Stimulated activated CD4-positive, alpha-beta T cell treated with anti-CD3 and anti-CD28 coated beads, Interleukin-1b, Interleukin-23, amount 100 ng/mL, for 48 hours (primary cell): ENCODE results near the gene SFTPB.
"Not testable (repeated sequence)": the region's sequence is repeated elsewhere in the genome, so short reads cannot be mapped to it uniquely, and the experiment has no call there.

ENCODE experiments used
- DNase-seq: peaks from one replicate; pipeline ENCODE4 v3.0.0-alpha.2; 2020

SFTPB gene

DNA sequence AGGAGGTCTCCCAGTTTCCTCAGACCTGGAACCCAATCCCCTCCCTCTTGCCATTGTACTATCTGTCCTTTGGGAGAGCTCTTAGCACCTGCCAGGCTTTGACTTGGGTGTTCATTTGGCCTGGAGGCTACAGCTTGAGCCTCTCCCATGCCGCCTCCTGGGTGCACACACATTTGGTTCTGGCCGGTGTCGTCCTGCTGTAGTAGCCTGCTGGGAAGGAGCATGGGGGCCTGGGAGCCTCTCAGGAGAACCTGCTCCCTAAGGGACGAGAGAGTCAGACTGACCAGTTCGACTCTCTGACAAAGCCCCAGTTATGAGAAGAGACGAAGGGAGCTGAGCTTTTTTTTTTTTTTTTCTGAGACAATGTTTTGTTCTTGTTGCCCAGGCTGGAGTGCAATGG lies 7.4 kb upstream of the SFTPB start:
- no peak for DNase-seq

DNA sequence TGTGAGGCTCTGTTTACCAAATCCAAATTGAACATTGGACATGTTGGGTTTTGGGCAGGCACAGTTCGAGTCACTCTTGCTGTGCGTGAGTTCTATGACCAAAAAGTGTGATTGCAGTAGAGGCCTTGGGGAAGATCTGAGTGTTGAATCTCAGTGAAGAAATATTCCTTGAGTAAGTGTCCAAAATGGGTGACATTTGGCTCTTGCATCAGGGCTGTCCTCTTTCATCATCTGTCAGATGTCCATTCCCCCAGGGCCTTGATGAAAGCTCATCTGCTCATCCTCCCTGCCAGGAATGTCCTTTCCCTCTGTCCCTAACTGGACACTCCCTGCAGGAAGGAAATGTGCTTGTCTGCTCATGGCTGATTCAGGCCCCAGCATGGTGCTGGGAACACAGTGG lies 6.4 kb upstream of the SFTPB start:
- no peak for DNase-seq

DNA sequence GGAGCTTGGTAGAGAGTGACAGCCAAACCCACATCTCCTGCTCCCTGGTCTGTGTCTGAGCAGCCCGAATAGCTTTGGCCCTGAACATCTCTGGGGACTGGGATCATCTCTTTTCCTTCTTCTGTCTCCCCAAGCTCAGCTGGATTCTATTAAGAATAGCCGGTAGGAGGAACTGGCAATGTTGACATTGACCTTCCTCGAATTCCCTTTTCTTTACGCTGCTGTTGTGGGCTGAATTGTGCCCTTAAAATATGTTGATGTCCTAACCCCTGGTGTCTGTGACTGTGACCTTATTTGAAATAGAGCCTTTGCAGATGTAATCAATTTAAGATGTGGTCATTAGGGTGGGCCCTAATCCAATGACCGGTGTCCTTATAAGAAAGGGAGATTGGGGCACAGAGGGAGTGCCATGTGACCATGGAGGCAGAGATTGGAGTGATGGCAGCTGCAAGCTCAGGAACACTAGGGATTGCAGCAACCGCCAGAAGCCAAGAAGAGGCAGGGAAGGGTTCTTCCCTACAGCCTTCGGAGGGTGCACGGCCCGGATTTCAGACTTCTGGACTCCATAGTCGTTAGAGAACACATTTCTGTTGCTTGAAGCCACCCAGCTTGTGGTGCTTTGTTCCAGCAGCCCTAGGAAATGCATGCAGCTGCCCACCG lies 5.8 kb upstream of the SFTPB start:
- no peak for DNase-seq

DNA sequence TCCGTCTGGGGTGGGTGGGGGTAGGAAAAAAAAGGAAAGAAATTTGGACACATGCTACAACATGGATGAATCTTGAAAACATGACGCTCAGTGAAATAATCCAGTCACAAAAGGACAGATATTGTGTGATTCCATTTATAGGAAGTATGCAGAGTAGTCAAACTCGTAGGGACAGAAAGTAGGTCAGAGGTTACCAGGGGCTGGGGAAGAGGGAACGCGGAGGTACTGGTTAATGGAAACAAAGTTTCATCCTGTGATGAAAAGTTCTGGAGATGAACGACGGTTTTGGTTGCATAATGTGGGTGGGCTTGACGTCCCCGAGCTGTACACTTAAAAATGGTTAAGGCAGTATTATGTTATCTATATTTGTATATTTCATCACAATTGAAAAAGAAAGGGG lies 4.5 kb upstream of the SFTPB start:
- DNase-seq, result no peak

DNA sequence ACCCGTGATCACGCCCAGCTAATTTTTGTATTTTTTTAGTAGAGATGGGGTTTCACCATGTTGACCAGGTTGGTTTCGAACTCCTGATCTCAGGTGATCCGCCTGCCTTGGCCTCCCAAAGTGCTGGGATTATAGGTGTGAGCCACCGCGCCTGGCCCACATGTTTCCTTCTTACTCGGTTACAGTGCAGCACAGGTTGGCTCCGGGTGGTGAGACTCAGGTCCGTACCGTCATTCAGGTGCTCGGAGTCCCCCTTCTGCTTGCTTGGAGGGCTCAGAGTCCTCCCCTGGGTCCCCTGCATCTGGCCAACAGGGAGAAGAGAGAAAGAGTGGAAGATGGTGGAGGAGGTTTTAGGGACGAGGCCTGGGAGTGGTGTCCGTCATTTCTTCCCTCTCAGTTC lies 2.4 kb upstream of the SFTPB start:
- DNase-seq, result not testable (repeated sequence)

DNA sequence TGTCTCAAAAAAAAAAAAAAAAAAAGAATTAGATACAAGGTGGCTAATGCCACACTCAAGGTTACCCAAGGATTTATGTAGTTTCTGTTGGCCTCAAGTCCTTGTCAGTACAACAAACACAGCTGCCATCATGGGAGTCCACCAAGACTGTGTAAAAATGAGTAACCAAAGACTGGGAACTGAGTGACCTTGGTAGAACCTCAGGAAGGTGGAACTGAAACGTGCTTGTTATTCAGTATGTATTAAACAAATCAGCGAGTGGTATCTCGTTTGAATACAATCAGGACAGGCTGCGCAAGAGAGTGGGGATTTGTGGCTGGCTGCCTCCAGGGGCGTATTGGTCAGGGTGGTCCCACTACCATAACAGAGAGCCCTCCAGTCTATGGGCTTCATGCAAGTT lies 1.6 kb upstream of the SFTPB start:
- DNase-seq, result no peak

DNA sequence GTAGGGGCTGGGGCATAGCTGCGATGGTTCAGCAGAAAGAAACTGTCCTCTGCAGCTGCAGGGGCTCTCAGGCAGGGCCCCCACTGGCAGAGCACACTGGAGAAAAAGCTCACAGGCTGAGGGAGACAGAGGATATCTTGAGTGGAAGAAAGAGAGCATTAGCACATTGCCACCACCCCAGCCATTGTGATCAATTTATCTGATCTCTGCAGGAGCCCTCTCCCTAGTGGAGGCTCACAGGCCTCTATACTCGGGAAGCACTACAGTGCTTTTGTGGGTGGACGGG lies 801 bp upstream of the SFTPB start:
- no peak for DNase-seq

DNA sequence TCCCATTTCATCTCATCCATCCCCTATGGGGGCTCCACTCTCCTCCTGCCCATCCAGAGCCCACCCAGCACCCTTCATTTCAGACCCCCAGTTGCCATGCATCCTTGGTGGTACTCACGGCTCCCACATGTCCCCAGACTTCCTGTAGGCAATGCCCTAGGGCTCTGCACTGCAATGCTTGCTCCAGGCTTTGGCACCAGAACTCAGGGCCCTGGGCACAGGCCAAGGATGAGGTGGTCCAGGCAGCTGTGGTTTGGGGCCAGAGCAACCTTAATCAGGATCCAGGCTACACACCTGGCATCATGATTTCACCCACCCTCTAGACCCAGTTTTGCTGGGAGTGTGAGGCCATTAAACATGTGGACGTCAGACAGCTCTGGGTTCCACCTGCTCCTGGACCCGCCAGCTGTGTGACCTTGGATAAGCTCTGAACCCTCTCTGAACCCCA lies 414 bp downstream of the SFTPB start:
- DNase-seq, result no peak

DNA sequence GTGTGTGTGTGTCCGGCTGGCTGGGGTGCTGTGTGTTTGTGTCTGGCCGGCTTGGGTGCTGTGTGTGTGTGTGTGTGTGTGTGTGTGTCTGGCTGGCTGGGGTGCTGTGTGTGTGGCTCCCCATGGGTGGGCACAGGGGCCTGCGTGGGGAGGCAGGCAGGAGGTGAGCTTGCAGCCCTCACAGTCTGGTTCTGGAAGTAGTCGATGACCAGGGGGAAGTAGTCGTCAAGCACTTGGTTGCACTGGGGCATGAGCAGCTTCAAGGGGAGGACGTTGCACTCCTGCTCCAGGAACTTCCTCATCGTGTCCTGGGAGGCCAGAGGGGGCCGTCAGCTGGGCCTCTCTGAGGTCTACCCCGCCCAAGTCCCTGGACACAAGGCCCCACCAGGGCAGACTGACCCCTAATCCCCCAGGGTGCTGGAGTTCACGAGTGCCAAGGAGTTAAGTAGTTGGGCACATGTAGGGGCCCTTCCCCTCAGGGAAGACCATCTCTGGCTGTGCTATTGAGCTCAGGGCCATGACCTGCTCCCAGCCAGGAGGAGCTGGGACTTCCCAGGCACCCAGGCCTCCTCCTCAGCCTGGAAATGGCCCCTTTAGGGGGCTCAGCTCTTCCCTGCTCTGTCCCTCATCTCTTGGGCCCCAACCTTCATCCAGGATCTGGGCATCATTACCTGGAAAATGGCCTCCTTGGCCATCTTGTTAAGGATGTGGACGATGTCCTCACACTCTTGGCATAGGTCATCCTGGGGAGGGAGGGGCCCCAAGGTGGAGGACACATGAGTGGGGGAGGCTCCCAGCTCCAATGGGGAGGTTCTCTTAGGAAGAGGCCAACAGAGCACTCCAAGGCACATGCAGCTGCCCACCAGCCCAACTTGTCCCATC lies 1.3 kb downstream of the SFTPB start:
- no peak for DNase-seq

DNA sequence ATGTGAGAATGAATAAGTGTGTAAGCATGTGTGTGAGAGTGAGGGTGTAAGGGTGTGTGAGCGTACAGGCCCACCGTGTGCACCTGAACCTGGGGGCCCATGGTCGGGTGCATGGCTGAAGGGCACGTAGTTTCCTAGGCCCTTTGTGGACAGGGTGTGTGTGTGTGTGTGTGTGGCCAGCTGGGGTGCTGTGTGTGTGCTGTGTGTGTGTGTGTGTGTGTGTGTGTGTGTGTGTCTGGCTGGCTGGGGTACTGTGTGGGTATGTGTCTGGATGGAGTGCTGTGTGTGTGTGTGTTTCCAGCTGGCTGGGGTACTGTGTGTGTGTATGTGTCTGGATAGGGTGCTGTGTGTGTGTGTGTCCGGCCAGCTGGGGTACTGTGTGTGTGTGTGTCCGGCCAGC lies 2.0 kb downstream of the SFTPB start:
- no peak for DNase-seq

DNA sequence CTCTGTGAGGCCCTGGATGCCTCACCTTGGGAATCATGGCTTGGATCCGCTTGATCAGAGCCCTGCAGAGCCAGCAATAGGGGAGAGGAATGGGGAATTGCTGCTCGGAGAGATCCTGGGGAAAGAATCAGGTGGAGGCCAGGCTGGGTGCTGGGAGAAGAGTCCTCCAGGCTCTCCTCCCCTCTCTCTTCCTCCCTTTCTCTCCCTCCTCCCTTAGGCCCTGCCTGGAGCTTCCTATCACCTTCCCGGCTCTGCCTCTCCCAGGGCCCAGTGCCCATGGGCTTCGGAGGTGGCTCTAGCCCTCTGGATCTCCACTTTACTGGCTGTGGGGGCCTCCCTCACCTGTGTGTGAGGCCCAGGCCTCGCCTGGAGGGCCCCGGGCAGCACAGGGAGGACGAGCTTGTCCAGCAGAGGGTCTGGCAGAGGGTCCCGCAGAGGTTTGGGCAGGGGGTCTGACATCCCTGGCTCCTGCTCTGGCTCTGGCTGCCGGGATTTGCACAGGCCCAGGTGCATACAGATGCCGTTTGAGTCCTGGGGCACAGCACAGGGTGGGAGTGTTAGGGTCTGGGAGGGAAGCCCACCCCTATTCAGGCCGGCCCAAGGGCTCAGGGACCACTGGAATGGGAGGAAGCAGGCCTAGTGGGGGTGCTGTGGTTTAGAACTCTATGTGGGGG lies 2.6 kb downstream of the SFTPB start:
- no peak for DNase-seq

DNA sequence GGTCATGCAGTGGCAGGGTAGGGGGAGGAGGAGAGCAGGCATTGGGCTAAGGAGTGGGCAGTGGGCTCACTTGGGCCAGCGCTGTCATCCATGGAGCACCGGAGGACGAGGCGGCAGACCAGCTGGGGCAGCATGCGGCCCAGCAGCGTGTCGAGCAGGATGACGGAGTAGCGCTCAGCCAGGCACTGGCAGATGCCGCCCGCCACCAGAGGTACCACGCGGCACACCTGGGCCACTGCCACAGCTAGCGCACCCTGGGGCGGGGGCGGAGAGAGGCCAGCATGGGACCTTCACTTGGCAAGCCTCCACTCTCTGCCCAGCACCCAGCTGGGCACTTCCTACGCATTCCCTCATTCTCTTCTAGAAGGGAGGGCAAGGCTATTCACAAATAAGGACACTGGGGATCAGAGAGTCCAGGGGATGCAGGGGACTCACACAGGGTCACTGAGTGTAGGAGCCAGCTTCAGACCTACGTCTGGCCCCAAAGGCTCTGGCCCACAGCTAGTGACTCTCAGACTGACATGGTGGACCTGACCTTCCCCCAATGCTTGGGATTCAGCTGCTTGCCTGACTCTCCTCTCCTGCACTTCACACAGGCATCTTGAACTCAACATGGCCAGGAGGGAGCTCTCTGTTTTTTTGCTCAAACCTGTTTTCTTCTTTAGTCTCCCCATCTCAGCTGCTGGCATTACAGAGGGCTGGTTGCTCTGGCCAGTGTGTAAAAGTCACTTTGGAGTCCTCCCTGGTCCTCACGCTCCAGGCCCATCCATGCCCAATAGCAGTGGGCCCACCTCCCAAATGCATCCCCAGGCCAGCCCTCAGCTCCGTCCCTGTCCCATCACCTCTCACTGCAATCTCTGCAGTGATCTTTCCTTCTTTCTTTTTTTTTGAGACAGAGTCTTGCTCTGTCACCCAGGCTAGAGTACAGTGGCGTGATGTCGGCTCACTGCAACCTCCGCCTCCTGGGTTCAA lies 4.1 kb downstream of the SFTPB start:
- no peak for DNase-seq

DNA sequence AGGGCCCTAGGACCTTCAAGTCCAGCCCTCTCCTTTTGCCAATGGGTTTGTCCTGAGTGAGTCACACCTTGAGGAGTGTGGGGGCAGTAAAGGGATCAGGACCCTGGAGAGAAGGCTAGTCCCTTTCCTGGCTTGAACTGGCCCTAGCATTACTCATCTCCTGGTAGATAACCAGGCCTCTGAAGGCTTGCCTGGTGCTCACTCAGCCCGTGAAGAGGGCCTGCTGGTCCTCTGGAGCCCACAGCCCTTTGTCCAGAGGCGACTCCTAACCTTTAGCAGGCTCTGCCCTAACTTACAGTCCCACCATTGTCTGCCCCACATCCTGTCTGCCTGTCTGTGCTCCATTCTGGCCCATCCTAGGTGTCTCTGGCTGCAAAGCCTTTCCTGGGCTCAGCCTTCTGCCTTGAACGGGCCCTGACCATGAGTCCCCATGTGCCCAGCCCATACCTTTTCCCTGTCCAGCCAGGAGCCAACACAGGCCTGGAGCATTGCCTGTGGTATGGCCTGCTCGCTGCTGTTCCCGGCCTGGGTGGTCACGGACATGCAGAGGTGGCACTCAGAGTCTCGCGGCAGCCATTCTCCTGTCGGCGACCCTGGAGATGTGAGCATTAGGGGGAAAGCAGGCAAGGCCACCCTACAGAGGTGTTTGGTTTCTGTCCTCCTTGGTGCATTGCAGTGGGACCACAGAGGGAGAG lies 5.0 kb downstream of the SFTPB start:
- DNase-seq, result no peak

DNA sequence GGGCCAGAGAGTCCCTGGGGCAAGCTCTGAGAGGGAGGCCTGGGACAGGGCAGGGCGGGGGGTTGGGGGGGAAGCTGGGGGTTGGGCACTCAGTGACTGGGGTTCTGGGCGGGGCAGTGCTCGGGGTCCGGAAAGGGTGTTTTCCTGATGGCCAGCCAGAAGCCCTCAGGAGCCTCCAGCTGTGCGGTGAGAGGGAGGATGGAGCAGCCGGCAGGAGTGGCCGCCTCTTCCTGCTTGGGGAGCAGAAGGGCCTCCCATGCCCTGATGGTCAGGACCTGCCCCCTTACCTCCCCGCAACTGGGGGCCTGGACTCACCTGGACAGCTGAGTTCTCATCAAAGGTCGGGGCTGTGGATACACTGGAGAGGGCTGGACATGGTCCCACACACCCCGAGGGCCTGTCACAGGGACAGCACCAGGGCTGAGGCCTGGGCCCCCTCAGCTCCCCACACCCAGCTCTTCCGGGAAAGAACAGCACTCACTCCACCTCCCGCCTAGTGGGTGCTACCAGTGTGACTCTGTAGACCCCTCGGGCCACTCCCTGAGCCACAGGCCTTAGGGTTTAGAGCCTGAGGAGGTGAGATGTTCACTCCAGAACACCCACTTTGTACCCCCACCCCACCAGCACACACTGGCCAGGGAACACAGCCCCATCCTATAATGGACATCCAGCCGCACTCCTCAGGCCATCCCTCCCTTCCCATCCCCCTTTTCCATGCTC lies 6.7 kb downstream of the SFTPB start:
- DNase-seq, result no peak

DNA sequence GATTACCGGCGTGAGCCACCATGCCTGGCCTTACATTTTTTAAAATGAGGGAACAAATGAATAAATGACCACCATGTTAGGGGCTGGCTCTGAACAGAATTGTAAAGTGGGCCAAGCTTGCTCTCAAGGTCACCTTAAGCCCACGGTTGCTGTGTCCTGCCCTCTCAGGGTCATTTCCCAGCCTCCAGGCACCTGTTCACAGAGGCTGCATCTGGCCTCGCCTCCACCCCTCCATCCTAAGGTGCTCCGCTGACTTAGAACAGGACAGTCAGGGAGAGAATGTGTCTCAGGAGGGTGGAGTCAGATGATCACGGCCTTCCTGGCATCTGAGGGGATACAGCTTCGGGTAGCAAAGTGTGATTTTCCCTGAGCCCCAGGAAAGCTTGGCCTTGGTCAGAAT lies 7.3 kb downstream of the SFTPB start:
- DNase-seq, result no peak

DNA sequence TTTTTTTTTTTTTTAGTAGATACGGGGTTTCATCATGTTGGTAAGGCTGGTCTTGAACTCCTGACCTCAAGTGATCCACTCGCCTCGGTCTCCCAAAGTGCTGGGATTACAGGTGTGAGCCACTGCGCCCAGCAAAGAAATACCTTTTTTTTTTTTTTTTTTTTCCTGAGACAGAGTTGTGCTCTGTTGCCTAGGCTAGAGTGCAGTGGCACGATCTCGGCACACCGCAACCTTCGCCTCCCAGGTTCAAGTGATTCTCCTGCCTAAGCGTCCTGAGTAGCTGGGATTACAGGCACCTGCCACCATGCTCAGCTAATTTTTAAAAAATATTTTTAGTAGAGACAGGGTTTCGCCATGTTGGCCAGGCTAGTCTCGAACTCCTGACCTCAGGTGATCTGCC lies 7.7 kb downstream of the SFTPB start:
- not testable (repeated sequence) for DNase-seq

DNA sequence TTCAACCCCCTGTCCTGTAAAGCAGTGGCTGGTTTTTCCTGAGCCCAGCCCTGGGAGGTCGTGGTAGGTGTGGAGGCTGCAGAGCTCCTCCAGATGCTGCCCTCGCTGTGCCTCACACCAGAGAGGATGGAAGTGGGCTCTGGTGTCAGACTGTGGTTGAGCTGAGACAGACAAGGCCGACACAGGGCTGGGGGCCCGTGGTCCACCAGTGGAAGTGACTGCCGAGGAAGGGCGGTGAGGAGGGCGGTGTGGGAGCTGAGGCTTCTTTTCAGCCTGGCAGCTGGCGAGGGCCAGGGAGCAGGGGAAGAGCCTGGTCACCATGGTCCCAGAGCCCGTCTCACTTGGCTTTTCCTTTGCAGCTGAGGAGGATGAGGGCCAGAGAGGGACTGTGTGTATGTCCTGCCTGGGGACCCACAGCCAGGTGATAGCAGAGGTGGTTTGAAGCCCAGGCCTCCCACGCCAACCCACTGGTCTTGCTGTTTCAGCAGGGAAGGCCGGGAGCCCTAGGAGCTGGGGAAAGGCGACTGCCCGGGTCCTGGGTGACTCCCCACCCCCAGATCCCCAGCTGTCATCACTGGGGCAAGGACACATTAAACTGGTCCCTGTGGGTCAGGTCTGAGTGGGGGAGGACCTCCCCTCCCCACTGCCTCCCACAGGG lies 8.5 kb downstream of the SFTPB start:
- DNase-seq, result no peak

DNA sequence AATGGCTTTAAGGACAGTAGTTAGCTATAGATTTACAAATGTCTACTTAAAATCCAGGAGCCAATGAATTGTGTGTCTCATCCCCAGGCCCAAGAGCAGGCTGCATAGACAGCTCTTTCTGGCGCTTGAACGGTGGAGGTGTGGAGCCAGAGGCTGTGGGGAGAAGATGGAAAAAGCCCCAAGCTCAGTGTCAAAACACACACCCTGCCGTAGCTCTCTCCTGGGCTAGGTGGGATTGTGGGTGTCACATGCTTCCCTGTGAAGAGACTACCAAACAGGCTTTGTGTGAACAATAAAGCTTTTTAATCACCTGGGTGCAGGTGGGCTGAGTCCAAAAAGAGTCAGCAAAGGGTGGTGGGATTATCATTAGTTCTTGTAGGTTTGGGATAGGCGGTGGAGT lies 10.6 kb downstream of the SFTPB start:
- not testable (repeated sequence) for DNase-seq

DNA sequence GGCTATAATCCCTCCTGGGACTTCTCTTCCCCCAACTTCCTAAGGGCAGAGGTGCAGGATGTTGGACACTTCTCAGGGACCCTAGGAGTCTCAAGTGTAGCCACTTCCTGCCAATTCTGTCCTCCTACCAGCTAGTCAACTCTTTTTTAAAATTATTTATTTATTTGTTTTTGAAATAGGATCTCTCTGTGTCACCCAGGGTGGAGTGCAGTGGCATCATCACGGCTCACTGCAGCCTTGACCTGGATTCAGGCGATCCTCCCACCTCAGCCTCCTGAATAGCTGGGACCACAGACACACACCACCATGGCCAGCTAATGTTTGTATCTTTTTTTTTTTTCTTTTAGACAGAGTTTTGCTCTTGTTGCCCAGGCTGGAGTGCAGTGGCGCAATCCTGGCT lies 11.5 kb downstream of the SFTPB start:
- DNase-seq, result no peak

DNA sequence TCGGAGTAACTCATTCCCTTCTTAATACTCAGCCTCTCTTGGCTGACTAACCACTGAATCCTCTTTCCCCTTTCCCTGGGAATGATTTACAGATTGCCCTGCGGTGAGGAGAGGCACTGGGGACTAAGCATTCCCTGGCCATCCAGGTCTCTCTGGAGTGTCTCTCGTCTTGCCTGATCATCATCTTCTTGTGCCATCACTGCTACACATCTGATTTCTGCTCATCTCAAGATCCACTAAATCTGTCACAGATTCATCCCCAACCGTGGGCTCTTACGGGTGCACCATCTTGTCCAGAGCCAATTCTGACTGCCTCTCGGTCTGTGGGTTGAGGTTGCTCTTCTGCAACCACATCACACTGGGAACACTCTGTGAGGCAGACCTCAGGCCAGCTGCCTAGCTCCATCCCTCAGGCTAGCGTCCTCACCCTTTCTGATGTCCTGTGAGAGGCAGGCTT lies 12.0 kb downstream of the SFTPB start:
- DNase-seq, result no peak

DNA sequence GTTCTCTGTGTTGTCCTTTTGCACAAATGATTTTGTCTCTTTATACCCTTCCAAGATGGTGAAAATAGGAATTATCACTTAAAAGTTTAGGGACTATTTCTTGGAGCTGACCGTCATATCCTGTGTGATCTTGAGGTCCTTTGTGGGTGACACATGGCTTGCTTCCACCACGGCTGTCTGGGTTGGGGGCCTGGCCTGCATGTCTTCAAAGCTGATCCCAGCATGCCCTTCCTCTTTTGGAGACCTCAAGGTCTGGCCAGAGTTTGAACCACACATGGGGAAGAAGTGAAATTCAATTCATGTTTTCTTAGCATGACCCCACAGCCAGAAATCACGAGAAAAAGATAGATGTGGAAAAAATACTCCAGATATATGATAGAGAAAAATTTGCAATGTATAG lies 14.0 kb downstream of the SFTPB start:
- no peak for DNase-seq
